A673 (cell line): ENCODE results near the gene ARFGEF2.

Source experiments
- CTCF ChIP-seq: fragments of 300-800, 200-600 bp; sonication (generic); conservative IDR thresholded peaks from 2 replicates; pipeline ENCODE4 v1.5.1; 2017; ENCODE audit warnings: low read depth, mild to moderate bottlenecking, antibody characterized with exemption, low read length, moderate library complexity, mixed read lengths
- EZH2 ChIP-seq: fragments of 200-600 bp; sonication (generic); IDR thresholded peaks from 2 replicates; pipeline ENCODE4 v1.6.1; 2017; ENCODE audit warnings: borderline replicate concordance, low read depth, mild to moderate bottlenecking, mixed read lengths, antibody characterized with exemption, low read length; ENCODE audit not compliant: poor library complexity, severe bottlenecking

GRCh38 chr20:49001741-49002140 is 80.2 kb downstream of the ARFGEF2 start:
- no peak for TF ChIP-seq CTCF
- TF ChIP-seq EZH2 = no peak
